SK-N-SH (cell line): Measurements from ENCODE around the gene POLR1C. TPM values are rescaled to one million over a fixed set of nuclear protein-coding genes. Genes with fewer than 3 reads are reported as not detected.

Experiments
- CTCF ChIA-PET: fragments of 300-600, 350-600 bp; formaldehyde crosslinking; extraction: SDS; loops from one replicate; lab custom pipeline; 2021; lab: Yijun Ruan, JAX
- POLR2A ChIA-PET: fragments of 350-600 bp; sonication (Branson Sonifier 250); formaldehyde crosslinking; extraction: SDS; loops from one replicate; lab custom pipeline; 2020; ENCODE audit warnings: antibody characterized with exemption, inconsistent platforms; lab: Yijun Ruan, JAX
- DNase-seq: peaks from one replicate; pipeline ENCODE4 v3.0.0; 2012
- H2AFZ ChIP-seq: fragments of 200-600 bp; sonication (generic); 2 replicates; pipeline ENCODE4 v1.8.1; 2016; ENCODE audit warnings: antibody characterized with exemption, mild to moderate bottlenecking, low read depth
- H3F3A ChIP-seq: fragments of 200-600 bp; sonication (generic); replicated peaks from 2 replicates; pipeline ENCODE3; 2016; ENCODE audit warnings: antibody characterized with exemption, mild to moderate bottlenecking; ENCODE audit not compliant: insufficient read depth
- H3K27ac ChIP-seq, 2 experiments: fragments of 200-500 bp in 1 of 2; fragments of 200-600 bp in 1 of 2; sonication (Bioruptor generic) in 1 of 2; sonication (generic), shearing (Covaris generic) in 1 of 2; 2 replicates each; pipeline versions ENCODE4 v1.5.1 to v1.6.1; 2014 to 2016; ENCODE audit warnings: low read depth in 2 of 2, inconsistent platforms in 1 of 2, low read length in 1 of 2, mild to moderate bottlenecking in 1 of 2, mixed read lengths in 1 of 2
- H3K27me3 ChIP-seq: fragments of 200-600 bp; sonication (generic), shearing (Covaris generic); 2 replicates; pipeline ENCODE4 v1.6.1; 2016; ENCODE audit warnings: mixed run types; ENCODE audit not compliant: insufficient read depth
- H3K36me3 ChIP-seq, 2 experiments: fragments of 200-500 bp in 1 of 2; fragments of 200-600 bp in 1 of 2; sonication (Bioruptor generic) in 1 of 2; sonication (generic) in 1 of 2; replicated peaks in 1 of 2; 2 replicates each; pipeline versions ENCODE3 to v1.5.1; 2014 to 2016; ENCODE audit warnings: low read length in 1 of 2, mild to moderate bottlenecking in 1 of 2; ENCODE audit not compliant: insufficient read depth in 2 of 2, control insufficient read depth in 1 of 2
- H3K4me1 ChIP-seq, 2 experiments: fragments of 200-500 bp in 1 of 2; fragments of 200-600 bp in 1 of 2; sonication (Bioruptor generic) in 1 of 2; sonication (generic), shearing (Covaris generic) in 1 of 2; 2 replicates each; pipeline versions ENCODE4 v1.5.1 to v1.6.1; 2014 to 2016; ENCODE audit warnings: low read depth in 1 of 2, low read length in 1 of 2, mixed run types in 1 of 2; ENCODE audit not compliant: insufficient read depth in 2 of 2, control insufficient read depth in 1 of 2
- H3K4me2 ChIP-seq: fragments of 200-600 bp; sonication (generic), shearing (Covaris generic); 2 replicates; pipeline ENCODE4 v1.6.1; 2017; ENCODE audit warnings: mixed run types
- H3K4me3 ChIP-seq, 2 experiments: fragments of 200-500 bp in 1 of 2; fragments of 200-600 bp in 1 of 2; sonication (Bioruptor generic) in 1 of 2; sonication (generic), shearing (Covaris generic) in 1 of 2; 2 replicates each; pipeline versions ENCODE4 v1.5.1 to v1.8.1; 2014 to 2016; ENCODE audit warnings: low read depth in 2 of 2, inconsistent platforms in 1 of 2, low read length in 1 of 2, mild to moderate bottlenecking in 1 of 2, mixed read lengths in 1 of 2, moderate library complexity in 1 of 2
- H3K79me2 ChIP-seq: fragments of 200-600 bp; sonication (generic); 2 replicates; pipeline ENCODE4 v1.8.1; 2017; ENCODE audit warnings: mild to moderate bottlenecking; ENCODE audit not compliant: insufficient read depth
- H3K9ac ChIP-seq: fragments of 200-600 bp; sonication (generic); 2 replicates; pipeline ENCODE4 v1.6.1; 2017; ENCODE audit warnings: mixed run types
- H3K9me2 ChIP-seq: fragments of 200-600 bp; sonication (generic); 2 replicates; pipeline ENCODE4 v1.6.1; 2017; ENCODE audit warnings: mixed run types
- H3K9me3 ChIP-seq: fragments of 200-600 bp; sonication (generic); 2 replicates; pipeline ENCODE4 v1.6.1; 2017; ENCODE audit warnings: mixed run types, mild to moderate bottlenecking, moderate library complexity
- H4K20me1 ChIP-seq: fragments of 200-600 bp; sonication (generic); 2 replicates; pipeline ENCODE4 v1.6.1; 2017; ENCODE audit warnings: mild to moderate bottlenecking, mixed run types; ENCODE audit not compliant: insufficient read depth
- CHD2 ChIP-seq: fragments of 150-350 bp; IDR thresholded peaks from 2 replicates; pipeline ENCODE4 v1.6.1; 2018; ENCODE audit warnings: low read length; ENCODE audit not compliant: partially characterized antibody
- FOSL2 ChIP-seq: IDR thresholded peaks from 2 replicates; pipeline ENCODE4 v1.4.0; 2012; ENCODE audit warnings: low read depth, mild to moderate bottlenecking, moderate library complexity, borderline replicate concordance
- FOXM1 ChIP-seq: IDR thresholded peaks from 2 replicates; pipeline ENCODE4 v1.4.0; 2012; ENCODE audit warnings: low read depth, mild to moderate bottlenecking
- MAX ChIP-seq: IDR thresholded peaks from 2 replicates; pipeline ENCODE4 v1.4.0; 2012; ENCODE audit warnings: low read depth
- MEF2A ChIP-seq: IDR thresholded peaks from 2 replicates; pipeline ENCODE4 v1.4.0; 2012; ENCODE audit warnings: low read depth, borderline replicate concordance
- MXI1 ChIP-seq: IDR thresholded peaks from 2 replicates; pipeline ENCODE4 v1.6.1; 2012; ENCODE audit warnings: mild to moderate bottlenecking, low read depth, low read length, improper control_type of control experiment
- RCOR1 ChIP-seq: fragments of 150-350 bp; IDR thresholded peaks from 2 replicates; pipeline ENCODE4 v1.6.1; 2017; ENCODE audit warnings: antibody characterized with exemption, low read length
- REST ChIP-seq: IDR thresholded peaks from 2 replicates; pipeline ENCODE4 v1.6.1; 2012; ENCODE audit warnings: mild to moderate bottlenecking, low read depth, low read length, moderate library complexity
- RXRA ChIP-seq: IDR thresholded peaks from 2 replicates; pipeline ENCODE4 v1.4.0; 2012; ENCODE audit warnings: low read depth, mild to moderate bottlenecking, borderline replicate concordance
- SIN3A ChIP-seq: IDR thresholded peaks from 2 replicates; pipeline ENCODE4 v1.6.1; 2012; ENCODE audit warnings: low read depth, mild to moderate bottlenecking, low read length, moderate library complexity, borderline replicate concordance
- TEAD4 ChIP-seq: IDR thresholded peaks from 2 replicates; pipeline ENCODE4 v1.4.0; 2012; ENCODE audit warnings: mild to moderate bottlenecking, borderline replicate concordance; ENCODE audit not compliant: insufficient read depth
- USF1 ChIP-seq: IDR thresholded peaks from 2 replicates; pipeline ENCODE4 v1.4.0; 2012; ENCODE audit warnings: low read depth, borderline replicate concordance
- USF2 ChIP-seq: fragments of 150-350 bp; IDR thresholded peaks from 2 replicates; pipeline ENCODE4 v1.6.1; 2017; ENCODE audit warnings: antibody characterized with exemption, low read length, low read depth, borderline replicate concordance
- WGBS: methylation state at CpG from one replicate; pipeline ENCODE4 v1.1.6; 2017; ENCODE audit warnings: low lambda C conversion rate; 5-methylcytosine and 5-hydroxymethylcytosine counted together
- polyA plus RNA-seq, 3 experiments: library from polyadenylated mRNA; depleted of rRNA; stranded (reverse); fragments of >200 nt; gene quantifications; 2 replicates each; pipeline ENCODE4 v1.2.3, GENCODE V29; 2012

The POLR1C gene
- polyA plus RNA-seq, 1 of the 3 experiments (the other 2 are of a cell fraction), result 59.1 TPM

GRCh38 chr6:43481591-43482236, 35.2 kb upstream of the POLR1C start:
- Histone ChIP-seq H3K36me3 (peaks cover 0 to 2% of the 10 kb centered on the region in 2 experiments), H4K20me1 (no peaks in the 10 kb centered on the region), H3K9me3 (no peaks in the 10 kb centered on the region), H2AFZ (no peak overlapping the region), H3K9ac (no peak overlapping the region), H3K27me3 (no peaks in the 10 kb centered on the region), H3K27ac (no peak overlapping the region), H3F3A (no peaks in the 10 kb centered on the region), H3K4me1 (peaks cover 10 to 15% of the 10 kb centered on the region in 2 experiments; a peak in 3 of 4 replicates), H3K9me2 (no peaks in the 10 kb centered on the region), H3K79me2 (peaks cover 84% of the 10 kb centered on the region), H3K4me2 (no peak overlapping the region), H3K4me3 (no peak overlapping the region)
- ChIA-PET CTCF (no interaction called here), POLR2A (interaction anchor here (1.2 kb wide), 1 partner anchor 8 kb away, joined by 3 read pairs; no protein-coding TSS in a partner anchor)
- whole genome bisulfite sequencing, result 97% methylated on average over 11 of the region's 11 CpGs
- no peak for DNase-seq
- no peak for TF ChIP-seq USF2

- H3K36me3 ChIP-seq, result no peaks in the 10 kb centered on the region
- no peaks in the 10 kb centered on the region for H3K9me3 ChIP-seq
- H3K27me3 ChIP-seq, result no peaks in the 10 kb centered on the region
- no peak overlapping the region for H2AFZ ChIP-seq
- H3K4me3 ChIP-seq, result no peak overlapping the region; a peak in 1 of 4 replicates
- H3K4me2 ChIP-seq, result no peak overlapping the region
- DNase-seq, result no peak
- 67% methylated on average over 3 of the region's 4 CpGs for WGBS
- peaks cover 29% of the 10 kb centered on the region; the same call in 1 of the 2 replicates for H4K20me1 ChIP-seq
- TF ChIP-seq MEF2A (no peak), RXRA (no peak), MXI1 (no peak), FOSL2 (no peak; the same call in 1 of the 2 replicates), USF1 (no peak), REST (no peak), MAX (no peak), TEAD4 (no peak), SIN3A (no peak), RCOR1 (no peak), FOXM1 (no peak), CHD2 (no peak)
- POLR2A ChIA-PET, result interaction anchor here (0.9 to 2.0 kb wide), 9 partner anchors 10 to 119 kb away, joined by 3 to 10 read pairs (median 4); partner anchors contain the start of genes ABCC10, LRRC73, POLR1C and TJAP1
- H3K79me2 ChIP-seq, result peaks cover 54% of the 10 kb centered on the region
- peaks cover 17 to 24% of the 10 kb centered on the region in 2 experiments for H3K4me1 ChIP-seq
- H3F3A ChIP-seq, result no peaks in the 10 kb centered on the region
- no peak overlapping the region for H3K9ac ChIP-seq
- no peak overlapping the region; a peak in 1 of 4 replicates for H3K27ac ChIP-seq
- H3K9me2 ChIP-seq, result no peaks in the 10 kb centered on the region
- CTCF ChIA-PET, result interaction anchor here (0.6 to 22.4 kb wide), 5 partner anchors 11 to 260 kb away, joined by 3 to 382 read pairs (median 3); partner anchors contain the start of genes DLK2, DNPH1, LRRC73 and TJAP1
These were observed 28.1 kb upstream of the POLR1C start for GRCh38 chr6:43488667-43489276.
